Keratinocyte (primary cell): ENCODE measurements around the gene MTO1.

Source experiments
- EZH2 ChIP-seq: IDR thresholded peaks from one replicate; pipeline ENCODE4 v1.6.1; 2012; ENCODE audit warnings: inconsistent platforms, mild to moderate bottlenecking, low read length, moderate library complexity
- TF ChIP-seq, protein P1 (sequence below), 3 experiments: IDR thresholded peaks in 1 of 3; conservative IDR thresholded peaks in 1 of 3; optimal IDR thresholded peaks in 1 of 3; 2 replicates in 2 of 3; 3 replicates in 1 of 3; pipeline versions ENCODE3 to v1.5.1; 2011; ENCODE audit warnings: low read length in 3 of 3, mild to moderate bottlenecking in 3 of 3, moderate library complexity in 2 of 3, control low read depth in 1 of 3, inconsistent platforms in 1 of 3; ENCODE audit not compliant: insufficient read depth in 2 of 3; ENCODE audit errors: extremely low read depth in 1 of 3

DNA sequence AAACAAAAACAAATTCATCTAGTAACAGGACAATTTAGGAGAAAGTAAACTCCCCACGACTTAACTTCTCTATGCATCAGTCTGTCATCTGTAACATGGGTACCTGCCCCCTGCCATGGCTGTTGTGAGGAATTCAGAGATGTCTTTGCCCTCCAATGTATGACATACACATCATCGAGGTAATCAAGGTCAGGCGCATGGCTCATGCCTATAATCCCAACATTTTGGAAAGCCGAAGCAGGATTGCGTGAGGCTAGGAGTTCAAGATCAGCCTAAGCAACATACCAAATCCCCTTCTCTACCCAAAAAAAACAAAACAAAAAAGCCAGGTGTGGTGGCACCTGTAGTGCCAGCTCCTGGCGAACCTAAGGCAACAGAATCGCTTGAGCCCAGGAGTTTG, 50.3 kb downstream of the MTO1 start:
- TF ChIP-seq, protein P1, sequence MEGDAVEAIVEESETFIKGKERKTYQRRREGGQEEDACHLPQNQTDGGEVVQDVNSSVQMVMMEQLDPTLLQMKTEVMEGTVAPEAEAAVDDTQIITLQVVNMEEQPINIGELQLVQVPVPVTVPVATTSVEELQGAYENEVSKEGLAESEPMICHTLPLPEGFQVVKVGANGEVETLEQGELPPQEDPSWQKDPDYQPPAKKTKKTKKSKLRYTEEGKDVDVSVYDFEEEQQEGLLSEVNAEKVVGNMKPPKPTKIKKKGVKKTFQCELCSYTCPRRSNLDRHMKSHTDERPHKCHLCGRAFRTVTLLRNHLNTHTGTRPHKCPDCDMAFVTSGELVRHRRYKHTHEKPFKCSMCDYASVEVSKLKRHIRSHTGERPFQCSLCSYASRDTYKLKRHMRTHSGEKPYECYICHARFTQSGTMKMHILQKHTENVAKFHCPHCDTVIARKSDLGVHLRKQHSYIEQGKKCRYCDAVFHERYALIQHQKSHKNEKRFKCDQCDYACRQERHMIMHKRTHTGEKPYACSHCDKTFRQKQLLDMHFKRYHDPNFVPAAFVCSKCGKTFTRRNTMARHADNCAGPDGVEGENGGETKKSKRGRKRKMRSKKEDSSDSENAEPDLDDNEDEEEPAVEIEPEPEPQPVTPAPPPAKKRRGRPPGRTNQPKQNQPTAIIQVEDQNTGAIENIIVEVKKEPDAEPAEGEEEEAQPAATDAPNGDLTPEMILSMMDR (optimal IDR thresholded peaks at IDR 0.05 in 1 of 3, IDR thresholded peaks at IDR 0.05 in 1 of 3, conservative IDR thresholded peaks at IDR 0.05 in 1 of 3; ENCODE audit: extremely low read depth in 1 of 3, insufficient read depth in 2 of 3, low read length in 3 of 3): no peak
- TF ChIP-seq EZH2: no peak
